ENCODE results near the gene SLC8A1. TPM values are rescaled to one million over a fixed set of nuclear protein-coding genes. Genes with fewer than 3 reads are reported as not detected.
"Not testable (repeated sequence)": the region's sequence is repeated elsewhere in the genome, so short reads cannot be mapped to it uniquely, and the experiment has no call there.

SLC8A1 gene
- total RNA-seq, 1 donor from 2014 or later: 1.9 TPM

DNA sequence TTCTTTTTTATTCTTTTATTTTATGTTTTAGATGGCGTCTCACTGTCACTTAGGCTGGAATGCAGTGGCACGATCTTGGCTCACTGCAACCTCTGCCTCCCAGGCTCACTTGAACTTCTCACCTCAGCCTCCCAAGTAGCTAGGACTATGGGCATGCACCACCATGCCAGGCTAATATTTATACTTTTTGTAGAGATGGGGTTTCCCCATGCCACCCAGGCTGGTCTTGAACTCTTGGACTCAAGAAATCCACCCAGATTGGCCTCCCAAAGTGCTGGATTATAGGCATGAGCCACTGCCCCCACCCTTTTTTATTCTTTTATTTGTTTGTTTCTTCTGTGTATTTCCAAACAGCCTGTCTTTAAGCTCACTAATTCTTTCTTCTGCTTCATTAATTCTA, 366.1 kb downstream of the SLC8A1 start:
- Mint-ChIP-seq H3K36me3 (ENCODE audit: unreplicated experiment) (no peaks in the 10 kb centered on the region), H3K4me1 (ENCODE audit: low read depth, unreplicated experiment) (no peaks in the 10 kb centered on the region), H3K4me3 (ENCODE audit: unreplicated experiment) (no peak overlapping the region), H3K27me3 (ENCODE audit: unreplicated experiment) (no peaks in the 10 kb centered on the region), H3K27ac (ENCODE audit: unreplicated experiment) (no peak overlapping the region), H3K9me3 (ENCODE audit: unreplicated experiment) (no peaks in the 10 kb centered on the region)
- no peak for DNase-seq
- TF ChIP-seq, protein P1, sequence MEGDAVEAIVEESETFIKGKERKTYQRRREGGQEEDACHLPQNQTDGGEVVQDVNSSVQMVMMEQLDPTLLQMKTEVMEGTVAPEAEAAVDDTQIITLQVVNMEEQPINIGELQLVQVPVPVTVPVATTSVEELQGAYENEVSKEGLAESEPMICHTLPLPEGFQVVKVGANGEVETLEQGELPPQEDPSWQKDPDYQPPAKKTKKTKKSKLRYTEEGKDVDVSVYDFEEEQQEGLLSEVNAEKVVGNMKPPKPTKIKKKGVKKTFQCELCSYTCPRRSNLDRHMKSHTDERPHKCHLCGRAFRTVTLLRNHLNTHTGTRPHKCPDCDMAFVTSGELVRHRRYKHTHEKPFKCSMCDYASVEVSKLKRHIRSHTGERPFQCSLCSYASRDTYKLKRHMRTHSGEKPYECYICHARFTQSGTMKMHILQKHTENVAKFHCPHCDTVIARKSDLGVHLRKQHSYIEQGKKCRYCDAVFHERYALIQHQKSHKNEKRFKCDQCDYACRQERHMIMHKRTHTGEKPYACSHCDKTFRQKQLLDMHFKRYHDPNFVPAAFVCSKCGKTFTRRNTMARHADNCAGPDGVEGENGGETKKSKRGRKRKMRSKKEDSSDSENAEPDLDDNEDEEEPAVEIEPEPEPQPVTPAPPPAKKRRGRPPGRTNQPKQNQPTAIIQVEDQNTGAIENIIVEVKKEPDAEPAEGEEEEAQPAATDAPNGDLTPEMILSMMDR (IDR thresholded peaks at IDR 0.05; ENCODE audit: partially characterized antibody, unreplicated experiment): no peak

DNA sequence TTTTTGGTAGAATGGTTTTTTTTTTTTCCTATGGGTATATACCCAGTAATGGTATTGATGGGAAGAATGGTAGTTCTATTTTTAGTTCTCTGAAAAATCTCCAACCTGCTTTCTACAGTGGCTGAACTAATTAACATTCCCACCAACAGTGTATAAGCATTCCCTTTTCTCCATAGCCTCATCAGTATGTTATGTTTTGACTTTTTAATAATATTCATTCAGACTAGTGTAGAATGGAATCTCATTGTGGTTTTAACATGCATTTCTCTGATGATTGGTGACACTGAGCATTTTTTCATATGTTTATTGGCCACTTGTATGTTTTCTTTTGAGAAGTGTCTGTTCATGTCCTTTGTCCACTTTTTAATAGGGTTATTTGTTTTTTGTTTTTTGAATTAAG, 378.6 kb downstream of the SLC8A1 start:
- H3K36me3 Mint-ChIP-seq (ENCODE audit: unreplicated experiment); H3K4me3 Mint-ChIP-seq (ENCODE audit: unreplicated experiment); H3K9me3 Mint-ChIP-seq (ENCODE audit: unreplicated experiment); H3K27ac Mint-ChIP-seq (ENCODE audit: unreplicated experiment); H3K27me3 Mint-ChIP-seq (ENCODE audit: unreplicated experiment); H3K4me1 Mint-ChIP-seq (ENCODE audit: low read depth, unreplicated experiment); DNase-seq: not testable (repeated sequence)

DNA sequence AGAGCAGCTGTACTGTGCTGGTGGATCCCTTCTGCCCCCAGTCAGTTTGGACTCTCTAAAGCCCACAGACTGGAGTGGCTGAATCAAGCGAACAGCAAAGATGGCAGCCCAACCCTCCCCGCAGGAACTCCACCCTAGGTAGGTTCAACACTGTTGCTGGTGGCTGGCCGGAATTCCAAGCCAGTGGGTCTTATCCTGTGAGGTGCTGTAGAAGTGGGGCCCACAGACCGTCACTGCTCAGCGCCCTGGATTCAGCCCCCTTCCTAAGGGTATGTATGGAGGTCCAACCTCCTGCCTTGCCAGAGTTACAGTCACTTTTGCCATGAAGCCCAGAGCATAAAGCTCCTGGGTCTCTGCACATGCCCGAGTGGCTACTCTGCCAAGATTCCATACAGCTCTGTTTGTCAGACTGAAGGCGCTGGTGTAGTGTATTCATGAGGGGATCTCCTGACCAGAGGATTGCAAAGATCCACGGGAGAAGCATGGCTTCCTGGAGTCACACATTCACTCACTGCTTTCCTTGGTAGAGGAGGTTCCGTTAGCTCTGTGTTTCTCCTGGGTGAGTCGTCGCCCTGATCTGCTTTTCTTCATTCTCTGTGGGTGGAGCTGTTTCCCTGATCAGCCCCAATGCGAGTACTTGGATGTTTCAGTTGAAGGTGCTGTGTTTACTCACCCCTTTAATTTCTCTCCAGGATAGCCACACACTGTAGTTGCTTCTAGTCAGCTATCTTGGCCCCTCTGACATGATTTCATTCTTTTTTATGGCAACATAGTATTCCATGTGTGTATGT, 379.3 kb downstream of the SLC8A1 start:
- Mint-ChIP-seq H3K4me1 (ENCODE audit: low read depth, unreplicated experiment) (no peaks in the 10 kb centered on the region), H3K27ac (ENCODE audit: unreplicated experiment) (no peak overlapping the region), H3K36me3 (ENCODE audit: unreplicated experiment) (peaks cover 7% of the 10 kb centered on the region), H3K4me3 (ENCODE audit: unreplicated experiment) (no peak overlapping the region), H3K27me3 (ENCODE audit: unreplicated experiment) (no peaks in the 10 kb centered on the region), H3K9me3 (ENCODE audit: unreplicated experiment) (peaks cover 1% of the 10 kb centered on the region)
- TF ChIP-seq, protein P1 (IDR thresholded peaks at IDR 0.05; ENCODE audit: partially characterized antibody, unreplicated experiment): no peak
- no peak for DNase-seq

DNA sequence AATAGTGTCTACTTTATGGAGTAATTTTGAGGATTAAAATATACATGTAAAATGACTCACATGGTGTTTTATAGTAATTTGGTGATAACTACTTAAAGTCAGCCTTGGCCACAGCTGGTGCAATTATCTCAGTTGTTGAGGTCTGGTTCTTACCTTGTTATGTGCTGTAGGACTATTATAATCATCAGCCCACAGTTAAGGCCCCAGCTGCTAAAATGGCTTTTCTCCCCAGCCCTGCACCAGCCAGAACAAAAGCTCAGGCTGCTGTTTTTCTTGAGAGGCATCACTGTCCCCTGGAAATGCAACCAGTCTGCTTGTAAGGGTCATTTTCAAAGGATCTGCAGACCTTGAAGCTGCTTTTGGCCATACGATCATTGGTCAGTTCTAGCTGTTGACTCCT, 389.5 kb downstream of the SLC8A1 start:
- TF ChIP-seq, protein P1 (IDR thresholded peaks at IDR 0.05; ENCODE audit: partially characterized antibody, unreplicated experiment): no peak
- Mint-ChIP-seq H3K36me3 (ENCODE audit: unreplicated experiment) (no peaks in the 10 kb centered on the region), H3K27ac (ENCODE audit: unreplicated experiment) (no peak overlapping the region), H3K4me1 (ENCODE audit: low read depth, unreplicated experiment) (no peaks in the 10 kb centered on the region), H3K9me3 (ENCODE audit: unreplicated experiment) (peaks cover 2% of the 10 kb centered on the region), H3K27me3 (ENCODE audit: unreplicated experiment) (no peaks in the 10 kb centered on the region), H3K4me3 (ENCODE audit: unreplicated experiment) (no peak overlapping the region)
- DNase-seq: no peak

DNA sequence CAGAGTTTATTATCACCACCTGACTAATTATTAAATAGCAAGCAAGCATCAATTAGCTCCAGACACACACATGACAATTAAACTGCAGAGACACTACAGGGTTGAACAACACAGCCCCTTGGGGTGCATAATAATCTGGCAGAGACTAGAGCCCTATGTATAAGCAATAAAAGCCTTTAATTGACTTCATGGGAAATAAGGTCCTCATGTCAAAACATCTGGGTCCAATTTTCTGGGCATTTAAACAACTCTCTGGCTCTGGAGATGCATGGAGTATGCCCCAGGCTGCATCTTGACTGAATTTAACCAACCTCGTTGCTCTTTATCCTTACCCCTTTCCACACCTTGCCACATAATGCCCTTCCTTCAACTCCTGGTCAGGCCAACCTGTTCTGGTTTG, 402.1 kb downstream of the SLC8A1 start:
- no peak for DNase-seq
- H3K4me3 Mint-ChIP-seq (ENCODE audit: unreplicated experiment): no peak overlapping the region
- no peaks in the 10 kb centered on the region for H3K4me1 Mint-ChIP-seq (ENCODE audit: low read depth, unreplicated experiment)
- H3K27ac Mint-ChIP-seq (ENCODE audit: unreplicated experiment): no peak overlapping the region
- TF ChIP-seq, protein P1 (IDR thresholded peaks at IDR 0.05; ENCODE audit: partially characterized antibody, unreplicated experiment): no peak
- H3K27me3 Mint-ChIP-seq (ENCODE audit: unreplicated experiment): no peaks in the 10 kb centered on the region
- no peaks in the 10 kb centered on the region for H3K36me3 Mint-ChIP-seq (ENCODE audit: unreplicated experiment)
- no peaks in the 10 kb centered on the region for H3K9me3 Mint-ChIP-seq (ENCODE audit: unreplicated experiment)
